GM04504 (cell line): Measurements from ENCODE around the gene EGR2.
A peak's percentile ranks its signal among the peaks of the same experiment; 100 is the strongest.

ENCODE experiments used
- DNase-seq: peaks from one replicate; pipeline ENCODE4 v3.0.0-alpha.2; 2012; ENCODE audit warnings: low read depth

Gene EGR2

GRCh38 chr10:62817766-62818425, 1.7 kb upstream of the EGR2 start:
- DNase-seq, result no peak

GRCh38 chr10:62817121-62817765, 1.1 kb upstream of the EGR2 start:
- no peak for DNase-seq

GRCh38 chr10:62816076-62816330, 163 bp downstream of the EGR2 start:
- no peak for DNase-seq

GRCh38 chr10:62815381-62816075, 638 bp downstream of the EGR2 start:
- no peak for DNase-seq

GRCh38 chr10:62814756-62815380, 1.3 kb downstream of the EGR2 start:
- DNase-seq, result no peak

GRCh38 chr10:62813981-62814380, 2.2 kb downstream of the EGR2 start:
- no peak for DNase-seq

GRCh38 chr10:62813453-62813852, 2.7 kb downstream of the EGR2 start:
- DNase-seq, result no peak

GRCh38 chr10:62812672-62813439, 3.3 kb downstream of the EGR2 start:
- no peak for DNase-seq

- no peak for DNase-seq
Observed at GRCh38 chr10:62811159-62811875, 4.8 kb downstream of the EGR2 start.

- DNase-seq, result no peak
Observed at GRCh38 chr10:62810156-62810902, 5.8 kb downstream of the EGR2 start.

- DNase-seq, result no peak
Observed at GRCh38 chr10:62806251-62806650, 9.9 kb downstream of the EGR2 start.

- DNase-seq, result no peak
Observed at GRCh38 chr10:62805231-62806099, 10.7 kb downstream of the EGR2 start.

- DNase-seq, result peak; percentile 61
Observed at GRCh38 chr10:62804356-62805230, 11.6 kb downstream of the EGR2 start, which contains the start of gene ADO. ADO (plus strand) TSS chr10:62804720; CDS start chr10:62805060, 340 bp downstream.

- no peak for DNase-seq
Observed at GRCh38 chr10:62803724-62804355, 12.3 kb downstream of the EGR2 start.

GRCh38 chr10:62801871-62802270, 14.3 kb downstream of the EGR2 start:
- no peak for DNase-seq

GRCh38 chr10:62796896-62797295, 19.3 kb downstream of the EGR2 start:
- DNase-seq, result no peak

GRCh38 chr10:62795762-62796161, 20.4 kb downstream of the EGR2 start:
- no peak for DNase-seq

GRCh38 chr10:62795100-62795499, 21.1 kb downstream of the EGR2 start:
- DNase-seq, result no peak
